NCI-H2171 treated with DMSO at 0.1 percent for 48 hours (cell line): ENCODE data around the gene MRGPRX2.

ENCODE experiments used
- DNase-seq: peaks from one replicate; lab custom pipeline; 2025; lab: John Stamatoyannopoulos, UW

The MRGPRX2 gene

GRCh38 chr11:19060629-19061028 is at the start of gene MRGPRX2:
Gene MRGPRX2, minus strand, starts transcription at chr11:19060717. Its CDS starts 4,315 bp downstream, at chr11:19056402.
- DNase-seq: no peak

- peak; percentile 0 for DNase-seq
These were observed 49.8 kb upstream of the MRGPRX2 start for GRCh38 chr11:19110295-19110694.

- DNase-seq: no peak
These were observed 46.6 kb upstream of the MRGPRX2 start for GRCh38 chr11:19107125-19107524.

GRCh38 chr11:19105011-19105410 is 44.5 kb upstream of the MRGPRX2 start:
- no peak for DNase-seq

- no peak for DNase-seq
These were observed 42.0 kb upstream of the MRGPRX2 start for GRCh38 chr11:19102521-19102900.

GRCh38 chr11:19101796-19102520 is 41.4 kb upstream of the MRGPRX2 start:
- no peak for DNase-seq

- no peak for DNase-seq
These were observed 40.4 kb upstream of the MRGPRX2 start for GRCh38 chr11:19100885-19101284.

- DNase-seq: no peak
These were observed 38.6 kb upstream of the MRGPRX2 start for GRCh38 chr11:19099093-19099492.

- no peak for DNase-seq
These were observed 34.3 kb upstream of the MRGPRX2 start for GRCh38 chr11:19094859-19095258.

GRCh38 chr11:19093976-19094375 is 33.5 kb upstream of the MRGPRX2 start:
- DNase-seq: peak; percentile 1

GRCh38 chr11:19092850-19093249 is 32.3 kb upstream of the MRGPRX2 start:
- no peak for DNase-seq

GRCh38 chr11:19092342-19092741 is 31.8 kb upstream of the MRGPRX2 start:
- no peak for DNase-seq

GRCh38 chr11:19091366-19091765 is 30.8 kb upstream of the MRGPRX2 start:
- DNase-seq: no peak

GRCh38 chr11:19089421-19089820 is 28.9 kb upstream of the MRGPRX2 start:
- no peak for DNase-seq

- no peak for DNase-seq
These were observed 28.3 kb upstream of the MRGPRX2 start for GRCh38 chr11:19088791-19089190.

GRCh38 chr11:19087658-19088057 is 27.1 kb upstream of the MRGPRX2 start:
- no peak for DNase-seq

GRCh38 chr11:19084661-19085315 is 24.3 kb upstream of the MRGPRX2 start:
- no peak for DNase-seq

- DNase-seq: no peak
These were observed 22.6 kb upstream of the MRGPRX2 start for GRCh38 chr11:19083166-19083565.

GRCh38 chr11:19080579-19080993 is 20.1 kb upstream of the MRGPRX2 start:
- DNase-seq: no peak

GRCh38 chr11:19079643-19080440 is 19.3 kb upstream of the MRGPRX2 start:
- DNase-seq: no peak

GRCh38 chr11:19077965-19078364 is 17.4 kb upstream of the MRGPRX2 start:
- no peak for DNase-seq

GRCh38 chr11:19076744-19077589 is 16.4 kb upstream of the MRGPRX2 start:
- DNase-seq: peak; percentile 21
